Right ventricle myocardium superior (tissue), 1 donor: ENCODE measurements around the gene ETDB. TPM values are rescaled to one million over a fixed set of nuclear protein-coding genes. Genes with fewer than 3 reads are reported as not detected.
A peak's percentile ranks its signal among the peaks of the same experiment; 100 is the strongest.
"Not testable (repeated sequence)": the region's sequence is repeated elsewhere in the genome, so short reads cannot be mapped to it uniquely, and the experiment has no call there.

ENCODE experiments used
- ATAC-seq: fragments of 200-7000 bp; cut with Tn5 transposase; one replicate; pipeline ENCODE4 v1.9.1; 2020; ENCODE audit warnings: mild to moderate bottlenecking; ENCODE audit not compliant: poor library complexity
- DNase-seq: peaks from one replicate; pipeline ENCODE4 v3.0.0-alpha.2; 2020
- intact Hi-C: fragments of 100-400 bp; cut with DNase I; formaldehyde crosslinking; loops from one replicate; pipeline ENCODE4 v1.11.2; 2022
- long read RNA-seq: library from polyadenylated mRNA; unstranded; transcript quantifications from one replicate; pipeline ENCODE4 v2.0.0, GENCODE V29; 2021
- total RNA-seq: library from RNA; stranded (reverse); fragmentation: NEBNext Ultra II Directional; extraction: Animal tissue kit (Norgen Biotek cat#: 25700); gene quantifications from one replicate; pipeline ENCODE4 v1.2.1, GENCODE V29; 2021
- donor health status: DM: no; HTN: yes; CAD: no; lungs with severe emphysema.

ETDB gene
- not detected for total RNA-seq
- long read RNA-seq, result 0 reads

GRCh38 chrX:135120056-135120576 lies at the start of gene ETDB:
Gene ETDB, minus strand, starts transcription at chrX:135120526. Its CDS starts 1,265 bp downstream, at chrX:135119261.
- ATAC-seq, DNase-seq, intact Hi-C loops: not testable (repeated sequence)

GRCh38 chrX:135169534-135169933 lies 49.2 kb upstream of the ETDB start:
- DNase-seq, intact Hi-C loops, ATAC-seq: not testable (repeated sequence)

- intact Hi-C loops, result no loop called here
- DNase-seq (no peak), ATAC-seq (no peak)
These were observed 48.2 kb upstream of the ETDB start for GRCh38 chrX:135168486-135168885.

GRCh38 chrX:135154688-135155087 lies 34.4 kb upstream of the ETDB start:
- DNase-seq, intact Hi-C loops, ATAC-seq: not testable (repeated sequence)

GRCh38 chrX:135126145-135126544 lies 5.8 kb upstream of the ETDB start:
- ATAC-seq, intact Hi-C loops, DNase-seq: not testable (repeated sequence)

- DNase-seq, intact Hi-C loops, ATAC-seq: not testable (repeated sequence)
These were observed 4.3 kb downstream of the ETDB start for GRCh38 chrX:135116064-135116463.

GRCh38 chrX:135114392-135114791 lies 5.9 kb downstream of the ETDB start:
- intact Hi-C loops, result no loop called here
- no peak for ATAC-seq
- no peak for DNase-seq

- DNase-seq, result no peak
These were observed 7.6 kb downstream of the ETDB start for GRCh38 chrX:135112743-135113142.

GRCh38 chrX:135112096-135112729 lies 8.1 kb downstream of the ETDB start:
- DNase-seq (no peak), ATAC-seq (no peak)
- intact Hi-C loops, result no loop called here

More at GRCh38 chrX:135112743-135113142, 7.6 kb downstream of the ETDB start:
- intact Hi-C loops, result no loop called here
- no peak for ATAC-seq

- intact Hi-C loops, result no loop called here
- no peak for DNase-seq
- no peak for ATAC-seq
These were observed 10.8 kb downstream of the ETDB start for GRCh38 chrX:135109554-135109953.

- no peak for DNase-seq
- ATAC-seq, result no peak
- intact Hi-C loops, result no loop called here
These were observed 20.9 kb downstream of the ETDB start for GRCh38 chrX:135099493-135099783.

GRCh38 chrX:135097196-135097744 lies 23.1 kb downstream of the ETDB start:
- ATAC-seq, DNase-seq, intact Hi-C loops: not testable (repeated sequence)

GRCh38 chrX:135095715-135096114 lies 24.6 kb downstream of the ETDB start:
- intact Hi-C loops, result no loop called here
- no peak for DNase-seq
- ATAC-seq, result no peak

- ATAC-seq (no peak), DNase-seq (no peak)
- intact Hi-C loops, result no loop called here
These were observed 25.6 kb downstream of the ETDB start for GRCh38 chrX:135094726-135095125.

- no peak for ATAC-seq
- intact Hi-C loops, result no loop called here
These were observed 31.2 kb downstream of the ETDB start for GRCh38 chrX:135089126-135089525.

GRCh38 chrX:135087867-135088266 lies 32.5 kb downstream of the ETDB start:
- ATAC-seq (no peak), DNase-seq (no peak)
- intact Hi-C loops, result no loop called here

More at GRCh38 chrX:135089126-135089525, 31.2 kb downstream of the ETDB start:
- no peak for DNase-seq

GRCh38 chrX:135086197-135086854 lies 34.0 kb downstream of the ETDB start:
- intact Hi-C loops, result no loop called here
- ATAC-seq (peak; percentile 74), DNase-seq (no peak)

GRCh38 chrX:135081693-135082404 lies 38.5 kb downstream of the ETDB start:
- ATAC-seq, result no peak
- DNase-seq, result no peak
- intact Hi-C loops, result no loop called here
